ENCODE results near the gene RMDN2. TPM values are rescaled to one million over a fixed set of nuclear protein-coding genes. Genes with fewer than 3 reads are reported as not detected.

The RMDN2 gene
- total RNA-seq, 3 donors from 2014 or later: 9.8 to 14.4 (median 11.5) TPM

- H3K27ac ChIP-seq: no peak overlapping the region
- no peak overlapping the region for H3K4me3 ChIP-seq
- no peaks in the 10 kb centered on the region for H3K9me3 ChIP-seq
- H3K4me1 ChIP-seq: peaks cover 0 to 6% of the 10 kb centered on the region in 2 donors
- H3K27me3 ChIP-seq: no peaks in the 10 kb centered on the region
- intact Hi-C loops (cut with DNase I; ENCODE audit: low total_unique reads): no loop called here
- TF ChIP-seq, protein P1, sequence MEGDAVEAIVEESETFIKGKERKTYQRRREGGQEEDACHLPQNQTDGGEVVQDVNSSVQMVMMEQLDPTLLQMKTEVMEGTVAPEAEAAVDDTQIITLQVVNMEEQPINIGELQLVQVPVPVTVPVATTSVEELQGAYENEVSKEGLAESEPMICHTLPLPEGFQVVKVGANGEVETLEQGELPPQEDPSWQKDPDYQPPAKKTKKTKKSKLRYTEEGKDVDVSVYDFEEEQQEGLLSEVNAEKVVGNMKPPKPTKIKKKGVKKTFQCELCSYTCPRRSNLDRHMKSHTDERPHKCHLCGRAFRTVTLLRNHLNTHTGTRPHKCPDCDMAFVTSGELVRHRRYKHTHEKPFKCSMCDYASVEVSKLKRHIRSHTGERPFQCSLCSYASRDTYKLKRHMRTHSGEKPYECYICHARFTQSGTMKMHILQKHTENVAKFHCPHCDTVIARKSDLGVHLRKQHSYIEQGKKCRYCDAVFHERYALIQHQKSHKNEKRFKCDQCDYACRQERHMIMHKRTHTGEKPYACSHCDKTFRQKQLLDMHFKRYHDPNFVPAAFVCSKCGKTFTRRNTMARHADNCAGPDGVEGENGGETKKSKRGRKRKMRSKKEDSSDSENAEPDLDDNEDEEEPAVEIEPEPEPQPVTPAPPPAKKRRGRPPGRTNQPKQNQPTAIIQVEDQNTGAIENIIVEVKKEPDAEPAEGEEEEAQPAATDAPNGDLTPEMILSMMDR (IDR thresholded peaks at IDR 0.05): no peak
- TF ChIP-seq POLR2A (IDR thresholded peaks at IDR 0.05) (no peak), POLR2AphosphoS5 (IDR thresholded peaks at IDR 0.05) (no peak)
- H3K36me3 ChIP-seq: no peaks in the 10 kb centered on the region
- no peak for DNase-seq (ENCODE audit: low spot score in 2 of 2)
Observed at GRCh38 chr2:37892436-37893114, 32.5 kb upstream of the RMDN2 start.

GRCh38 chr2:37893327-37893726, 31.8 kb upstream of the RMDN2 start:
- TF ChIP-seq POLR2AphosphoS5 (IDR thresholded peaks at IDR 0.05): no peak
- no peak for TF ChIP-seq POLR2A (IDR thresholded peaks at IDR 0.05)
- TF ChIP-seq, protein P1 (IDR thresholded peaks at IDR 0.05): no peak
- H3K4me3 ChIP-seq: no peak overlapping the region
- no peaks in the 10 kb centered on the region for H3K27me3 ChIP-seq
- no peaks in the 10 kb centered on the region for H3K36me3 ChIP-seq
- peaks cover 0 to 6% of the 10 kb centered on the region in 2 donors for H3K4me1 ChIP-seq
- H3K9me3 ChIP-seq: no peaks in the 10 kb centered on the region
- no peak overlapping the region for H3K27ac ChIP-seq
- DNase-seq (ENCODE audit: low spot score in 2 of 2): no peak
- intact Hi-C loops (cut with DNase I; ENCODE audit: low total_unique reads): no loop called here

DNA sequence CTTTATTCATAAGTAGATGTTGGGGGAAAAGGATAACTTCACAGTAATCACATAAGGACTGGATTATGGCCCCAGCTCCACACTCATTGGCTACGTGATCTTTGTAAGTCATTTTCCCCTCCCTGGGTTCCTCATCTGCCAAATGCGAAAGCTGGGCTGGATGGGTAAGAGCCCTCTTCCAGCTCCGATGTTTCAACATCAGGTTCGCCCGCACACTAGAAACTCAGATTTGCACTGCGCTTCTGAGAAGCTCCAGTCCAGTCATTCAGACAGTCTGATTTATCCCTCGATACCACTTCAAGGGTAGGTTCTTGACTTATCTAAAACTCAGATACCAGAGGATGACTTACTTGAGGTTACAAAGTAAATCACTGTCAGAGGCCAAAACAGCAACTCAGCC, 31.0 kb upstream of the RMDN2 start:
- Histone ChIP-seq H3K27me3 (no peaks in the 10 kb centered on the region), H3K4me1 (peaks cover 0 to 6% of the 10 kb centered on the region in 2 donors), H3K27ac (no peak overlapping the region), H3K9me3 (no peaks in the 10 kb centered on the region), H3K36me3 (no peaks in the 10 kb centered on the region), H3K4me3 (no peak overlapping the region)
- no peak for DNase-seq (ENCODE audit: low spot score in 2 of 2)
- intact Hi-C loops (cut with DNase I; ENCODE audit: low total_unique reads): no loop called here
- no peak for TF ChIP-seq POLR2AphosphoS5 (IDR thresholded peaks at IDR 0.05)
- TF ChIP-seq POLR2A (IDR thresholded peaks at IDR 0.05): no peak
- TF ChIP-seq, protein P1 (IDR thresholded peaks at IDR 0.05): no peak

GRCh38 chr2:37894601-37895000, 30.5 kb upstream of the RMDN2 start:
- intact Hi-C loops (cut with DNase I; ENCODE audit: low total_unique reads): no loop called here
- Histone ChIP-seq H3K4me3 (no peak overlapping the region), H3K9me3 (no peaks in the 10 kb centered on the region), H3K4me1 (peaks cover 0 to 6% of the 10 kb centered on the region in 2 donors), H3K36me3 (no peaks in the 10 kb centered on the region), H3K27ac (no peak overlapping the region), H3K27me3 (no peaks in the 10 kb centered on the region)
- DNase-seq (ENCODE audit: low spot score in 2 of 2): no peak
- TF ChIP-seq POLR2A (IDR thresholded peaks at IDR 0.05) (no peak), POLR2AphosphoS5 (IDR thresholded peaks at IDR 0.05) (no peak)
- TF ChIP-seq, protein P1 (IDR thresholded peaks at IDR 0.05): no peak

DNA sequence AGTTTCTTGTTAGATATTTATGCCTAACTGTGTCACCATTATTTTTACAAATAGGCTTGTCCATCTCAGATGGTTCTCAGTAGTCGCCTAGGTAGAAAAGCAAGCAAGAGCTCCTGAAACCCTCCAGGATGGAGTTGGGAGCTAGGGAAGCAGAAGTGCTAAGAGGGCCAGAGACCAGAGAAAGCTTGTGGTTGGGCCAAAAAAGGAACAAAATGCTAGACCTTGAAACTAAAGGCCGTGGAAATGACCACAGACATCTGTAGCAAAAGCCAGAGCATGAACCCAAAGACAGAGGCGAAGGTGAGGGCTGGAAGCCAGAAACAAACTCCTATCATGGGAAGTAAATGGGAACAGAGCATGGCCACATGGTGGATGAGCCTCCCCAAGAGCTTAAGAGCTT, 29.9 kb upstream of the RMDN2 start:
- Histone ChIP-seq H3K36me3 (no peaks in the 10 kb centered on the region), H3K4me3 (no peak overlapping the region), H3K9me3 (no peaks in the 10 kb centered on the region), H3K4me1 (peaks cover 0 to 6% of the 10 kb centered on the region in 2 donors), H3K27ac (no peak overlapping the region), H3K27me3 (no peaks in the 10 kb centered on the region)
- intact Hi-C loops (cut with DNase I; ENCODE audit: low total_unique reads): no loop called here
- TF ChIP-seq POLR2A (IDR thresholded peaks at IDR 0.05) (no peak), POLR2AphosphoS5 (IDR thresholded peaks at IDR 0.05) (no peak)
- TF ChIP-seq, protein P1 (IDR thresholded peaks at IDR 0.05): no peak
- DNase-seq (ENCODE audit: low spot score in 2 of 2): no peak

Data from breast epithelium (tissue), 4 donors.